HG03460 (cell line): ENCODE results near the gene ERRFI1.

Source experiments
- ATAC-seq: cut with Tn5 transposase; IDR thresholded peaks from one replicate; pipeline ENCODE4 v1.9.1; 2021; ENCODE audit not compliant: unreplicated experiment

The ERRFI1 gene

GRCh38 chr1:8043621-8044020 lies 17.5 kb upstream of the ERRFI1 start:
- ATAC-seq, result no peak

- no peak for ATAC-seq
Observed at GRCh38 chr1:8042134-8042533, 16.0 kb upstream of the ERRFI1 start.

- ATAC-seq, result no peak
Observed at GRCh38 chr1:8040586-8040985, 14.5 kb upstream of the ERRFI1 start.

- no peak for ATAC-seq
Observed at GRCh38 chr1:8039071-8039470, 13.0 kb upstream of the ERRFI1 start.

GRCh38 chr1:8035289-8035688 lies 9.2 kb upstream of the ERRFI1 start:
- no peak for ATAC-seq

- ATAC-seq, result no peak
Observed at GRCh38 chr1:8033322-8033721, 7.2 kb upstream of the ERRFI1 start.

GRCh38 chr1:8032366-8032910 lies 6.3 kb upstream of the ERRFI1 start:
- ATAC-seq, result no peak

- ATAC-seq, result no peak
Observed at GRCh38 chr1:8031176-8031785, 5.2 kb upstream of the ERRFI1 start.

GRCh38 chr1:8028571-8028910 lies 2.4 kb upstream of the ERRFI1 start:
- ATAC-seq, result no peak

GRCh38 chr1:8027748-8028570 lies 1.9 kb upstream of the ERRFI1 start:
- ATAC-seq, result no peak

- no peak for ATAC-seq
Observed at GRCh38 chr1:8026976-8027747, 1.1 kb upstream of the ERRFI1 start.

GRCh38 chr1:8025671-8026144 lies 401 bp downstream of the ERRFI1 start:
- peak; percentile 18 for ATAC-seq

- ATAC-seq, result no peak
Observed at GRCh38 chr1:8025061-8025670, 943 bp downstream of the ERRFI1 start.

- no peak for ATAC-seq
Observed at GRCh38 chr1:8024329-8024728, 1.8 kb downstream of the ERRFI1 start.

- ATAC-seq, result no peak
Observed at GRCh38 chr1:8023995-8024313, 2.2 kb downstream of the ERRFI1 start.

- ATAC-seq, result no peak
Observed at GRCh38 chr1:8023287-8023994, 2.7 kb downstream of the ERRFI1 start.

GRCh38 chr1:8022395-8023286 lies 3.5 kb downstream of the ERRFI1 start:
- ATAC-seq, result no peak

- no peak for ATAC-seq
Observed at GRCh38 chr1:8021676-8022266, 4.3 kb downstream of the ERRFI1 start.

GRCh38 chr1:8020032-8020431 lies 6.1 kb downstream of the ERRFI1 start:
- ATAC-seq, result no peak
